HG03064 (cell line): ENCODE data around the gene FGF2.
"Not testable (repeated sequence)": the region's sequence is repeated elsewhere in the genome, so short reads cannot be mapped to it uniquely, and the experiment has no call there.

Source experiments
- ATAC-seq: cut with Tn5 transposase; IDR thresholded peaks from one replicate; pipeline ENCODE4 v1.9.1; 2021; ENCODE audit warnings: low read depth; ENCODE audit not compliant: unreplicated experiment

Gene FGF2

GRCh38 chr4:122811781-122812180 is 14.8 kb upstream of the FGF2 start:
- ATAC-seq, result not testable (repeated sequence)

GRCh38 chr4:122812823-122813222 is 13.8 kb upstream of the FGF2 start:
- ATAC-seq, result not testable (repeated sequence)

- ATAC-seq, result peak; percentile 87
These were observed 12.2 kb upstream of the FGF2 start for GRCh38 chr4:122814426-122814825.

GRCh38 chr4:122815248-122815647 is 11.4 kb upstream of the FGF2 start:
- ATAC-seq, result no peak

GRCh38 chr4:122816476-122816875 is 10.2 kb upstream of the FGF2 start:
- no peak for ATAC-seq

GRCh38 chr4:122819708-122820449 is 6.8 kb upstream of the FGF2 start:
- no peak for ATAC-seq

GRCh38 chr4:122821092-122821491 is 5.5 kb upstream of the FGF2 start:
- ATAC-seq, result no peak

GRCh38 chr4:122822466-122822865 is 4.2 kb upstream of the FGF2 start:
- ATAC-seq, result no peak

GRCh38 chr4:122823476-122823875 is 3.2 kb upstream of the FGF2 start:
- no peak for ATAC-seq

GRCh38 chr4:122824616-122825015 is 2.0 kb upstream of the FGF2 start:
- ATAC-seq, result no peak

GRCh38 chr4:122826079-122826527 is 528 bp upstream of the FGF2 start:
- ATAC-seq, result no peak

- peak; percentile 56 for ATAC-seq
These were observed 737 bp downstream of the FGF2 start for GRCh38 chr4:122827258-122827878.

- peak; percentile 84 for ATAC-seq
These were observed 1.4 kb downstream of the FGF2 start for GRCh38 chr4:122827879-122828601.

GRCh38 chr4:122830426-122831095 is 3.9 kb downstream of the FGF2 start:
- no peak for ATAC-seq

GRCh38 chr4:122831515-122832196 is 5.0 kb downstream of the FGF2 start:
- no peak for ATAC-seq

GRCh38 chr4:122832732-122833131 is 6.1 kb downstream of the FGF2 start:
- ATAC-seq, result no peak

GRCh38 chr4:122833999-122834398 is 7.4 kb downstream of the FGF2 start:
- no peak for ATAC-seq

GRCh38 chr4:122836941-122837340 is 10.3 kb downstream of the FGF2 start:
- ATAC-seq, result no peak

- ATAC-seq, result no peak
These were observed 11.4 kb downstream of the FGF2 start for GRCh38 chr4:122838034-122838433.

- no peak for ATAC-seq
These were observed 15.8 kb downstream of the FGF2 start for GRCh38 chr4:122842392-122842791.
